DND-41 (cell line): ENCODE results near the gene TBC1D20.

ENCODE experiments used
- EZH2 ChIP-seq: IDR thresholded peaks from 3 replicates; pipeline ENCODE4 v1.6.1; 2012; ENCODE audit warnings: borderline replicate concordance, low read depth, mild to moderate bottlenecking, moderate library complexity, low read length, inconsistent platforms; ENCODE audit not compliant: severe bottlenecking
- TF ChIP-seq, protein P1 (sequence below): IDR thresholded peaks from 2 replicates; pipeline ENCODE4 v1.5.1; 2012; ENCODE audit warnings: borderline replicate concordance, low read length, moderate library complexity, mild to moderate bottlenecking; ENCODE audit not compliant: poor library complexity, severe bottlenecking; ENCODE audit errors: extremely low read depth

DNA sequence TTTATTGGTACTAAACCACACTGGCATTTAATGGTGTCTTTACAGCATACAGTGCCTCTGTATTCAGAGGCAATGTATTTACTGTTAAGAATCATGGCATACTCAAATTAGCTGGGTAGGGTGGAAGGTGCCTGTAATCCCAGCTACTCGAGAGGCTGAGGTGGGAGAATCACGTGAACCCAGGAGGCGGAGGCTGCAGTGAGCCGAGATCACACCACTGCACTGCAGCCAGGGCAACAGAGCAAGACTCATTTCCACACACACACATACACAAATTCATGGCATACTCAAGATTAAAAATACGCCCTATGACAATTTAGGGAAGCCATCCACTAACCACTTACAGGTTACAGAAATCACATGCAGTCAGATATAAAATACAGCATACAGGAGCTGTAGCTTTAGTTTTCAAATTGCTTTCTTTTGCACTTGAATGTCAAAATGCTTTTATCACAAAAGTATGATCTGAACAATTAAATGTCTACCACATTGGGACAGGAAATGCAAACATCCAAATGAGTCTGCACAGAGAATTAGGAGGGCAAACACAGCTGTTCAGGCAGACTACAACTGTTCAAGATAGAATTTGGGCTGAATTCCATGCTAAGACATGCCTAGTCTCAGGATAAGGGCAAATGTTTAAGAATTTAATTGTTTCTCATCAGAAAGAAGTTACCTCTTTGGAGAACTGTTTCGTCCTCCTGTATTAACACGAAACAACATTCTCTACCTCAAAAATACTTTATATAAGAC lies 44.8 kb upstream of the TBC1D20 start:
- TF ChIP-seq, protein P1, sequence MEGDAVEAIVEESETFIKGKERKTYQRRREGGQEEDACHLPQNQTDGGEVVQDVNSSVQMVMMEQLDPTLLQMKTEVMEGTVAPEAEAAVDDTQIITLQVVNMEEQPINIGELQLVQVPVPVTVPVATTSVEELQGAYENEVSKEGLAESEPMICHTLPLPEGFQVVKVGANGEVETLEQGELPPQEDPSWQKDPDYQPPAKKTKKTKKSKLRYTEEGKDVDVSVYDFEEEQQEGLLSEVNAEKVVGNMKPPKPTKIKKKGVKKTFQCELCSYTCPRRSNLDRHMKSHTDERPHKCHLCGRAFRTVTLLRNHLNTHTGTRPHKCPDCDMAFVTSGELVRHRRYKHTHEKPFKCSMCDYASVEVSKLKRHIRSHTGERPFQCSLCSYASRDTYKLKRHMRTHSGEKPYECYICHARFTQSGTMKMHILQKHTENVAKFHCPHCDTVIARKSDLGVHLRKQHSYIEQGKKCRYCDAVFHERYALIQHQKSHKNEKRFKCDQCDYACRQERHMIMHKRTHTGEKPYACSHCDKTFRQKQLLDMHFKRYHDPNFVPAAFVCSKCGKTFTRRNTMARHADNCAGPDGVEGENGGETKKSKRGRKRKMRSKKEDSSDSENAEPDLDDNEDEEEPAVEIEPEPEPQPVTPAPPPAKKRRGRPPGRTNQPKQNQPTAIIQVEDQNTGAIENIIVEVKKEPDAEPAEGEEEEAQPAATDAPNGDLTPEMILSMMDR = no peak
- no peak for TF ChIP-seq EZH2
